Thyroid gland (tissue), 4 donors: ENCODE data around the gene YJU2. TPM values are rescaled to one million over a fixed set of nuclear protein-coding genes. Genes with fewer than 3 reads are reported as not detected.
"Not testable (repeated sequence)": the region's sequence is repeated elsewhere in the genome, so short reads cannot be mapped to it uniquely, and the experiment has no call there.

Experiments
- DNase-seq, 2 donors: peaks; one replicate each; pipeline ENCODE4 v3.0.0-alpha.2; 2019
- H3K27ac ChIP-seq, 3 donors: fragments of 200-600 bp; sonication (generic); 1 replicate in 2 of 3; 2 replicates in 1 of 3; pipeline ENCODE4 v1.5.1; 2016 to 2019; ENCODE audit warnings: mild to moderate bottlenecking in 1 of 3, moderate library complexity in 1 of 3
- H3K27me3 ChIP-seq: fragments of 200-600 bp; sonication (generic); one replicate; pipeline ENCODE4 v1.5.1; 2019
- H3K36me3 ChIP-seq, 2 donors: fragments of 200-600 bp; sonication (generic); one replicate each; pipeline ENCODE4 v1.5.1; 2016 to 2019
- H3K4me1 ChIP-seq, 2 donors: fragments of 200-600 bp; sonication (generic); one replicate each; pipeline ENCODE4 v1.5.1; 2017 to 2019
- H3K4me3 ChIP-seq, 3 donors: fragments of 200-600 bp; sonication (generic); replicated peaks in 1 of 3; 1 replicate in 2 of 3; 2 replicates in 1 of 3; pipeline ENCODE4 v1.5.1; 2016; ENCODE audit warnings: mild to moderate bottlenecking in 1 of 3
- H3K9me3 ChIP-seq: fragments of 200-600 bp; sonication (generic); one replicate; pipeline ENCODE4 v1.5.1; 2017
- CTCF ChIP-seq, 6 experiments: fragments of 200-600 bp in 3 of 6; fragments of 450-650 bp in 3 of 6; sonication (generic) in 3 of 6; IDR thresholded peaks; one replicate each; pipeline ENCODE4 v1.5.1; 2016 to 2019; ENCODE audit warnings: antibody characterized with exemption in 6 of 6, mild to moderate bottlenecking in 2 of 6, inconsistent platforms in 1 of 6, moderate library complexity in 1 of 6
- POLR2A ChIP-seq, 2 donors: fragments of 450-650 bp; IDR thresholded peaks; one replicate each; pipeline ENCODE4 v1.6.1; 2017; ENCODE audit warnings: antibody characterized with exemption in 2 of 2, mild to moderate bottlenecking in 2 of 2, moderate library complexity in 1 of 2
- WGBS, 2 donors: methylation state at CpG; one replicate each; pipeline ENCODE4 v1.1.5; 2017; 5-methylcytosine and 5-hydroxymethylcytosine counted together
- intact Hi-C: fragments of 100-400 bp; cut with DNase I; formaldehyde crosslinking; loops from one replicate; pipeline ENCODE4 v1.15.1; 2023
- total RNA-seq, 4 donors: library from RNA; depleted of rRNA; stranded (reverse); fragments of >200 nt; gene quantifications; one replicate each; pipeline ENCODE4 v1.2.3, GENCODE V29; 2016

The YJU2 gene
- total RNA-seq, 4 donors from 2014 or later: 25.9 to 34.1 (median 31.3) TPM

- DNase-seq: no peak
- Histone ChIP-seq H3K27ac (no peak overlapping the region), H3K9me3 (no peaks in the 10 kb centered on the region), H3K4me1 (peaks cover 0 to 9% of the 10 kb centered on the region in 2 donors), H3K4me3 (no peak overlapping the region), H3K36me3 (no peaks in the 10 kb centered on the region), H3K27me3 (peaks cover 16% of the 10 kb centered on the region)
- intact Hi-C loops: no loop called here
- WGBS, 2 donors: no CpG with 5 or more reads among the region's 30 CpGs
- TF ChIP-seq CTCF (IDR thresholded peaks at IDR 0.05) (no peak), POLR2A (IDR thresholded peaks at IDR 0.05) (no peak)
Observed at GRCh38 chr19:4279267-4279529, 32.3 kb downstream of the YJU2 start.

- intact Hi-C loops: no loop called here
- no peak for DNase-seq
- Histone ChIP-seq H3K4me1 (peaks cover 0 to 9% of the 10 kb centered on the region in 2 donors), H3K27me3 (peaks cover 16% of the 10 kb centered on the region), H3K36me3 (no peaks in the 10 kb centered on the region), H3K27ac (no peak overlapping the region), H3K9me3 (no peaks in the 10 kb centered on the region), H3K4me3 (no peak overlapping the region)
- TF ChIP-seq POLR2A (IDR thresholded peaks at IDR 0.05): no peak
- no peak for TF ChIP-seq CTCF (IDR thresholded peaks at IDR 0.05)
- 5% methylated on average over 35 to 46 of the region's 71 CpGs for WGBS, 2 donors
Observed at GRCh38 chr19:4279530-4280422, 32.9 kb downstream of the YJU2 start.

- WGBS, 2 donors: 47 to 48% methylated on average over 20 of the region's 20 CpGs
- peaks cover 9% of the 10 kb centered on the region for H3K27me3 ChIP-seq
- intact Hi-C loops: no loop called here
Observed at GRCh38 chr19:4284176-4284958, 37.5 kb downstream of the YJU2 start.

GRCh38 chr19:4284974-4285373, 38.1 kb downstream of the YJU2 start:
- no peak for TF ChIP-seq CTCF (IDR thresholded peaks at IDR 0.05)
- WGBS, 2 donors: 76 to 83% methylated on average over 6 of the region's 6 CpGs
- intact Hi-C loops: no loop called here
- Histone ChIP-seq H3K36me3 (no peaks in the 10 kb centered on the region), H3K27me3 (peaks cover 3% of the 10 kb centered on the region), H3K4me3 (no peak overlapping the region), H3K4me1 (no peaks in the 10 kb centered on the region), H3K9me3 (no peaks in the 10 kb centered on the region), H3K27ac (no peak overlapping the region)
- no peak for DNase-seq

More at GRCh38 chr19:4284176-4284958, 37.5 kb downstream of the YJU2 start:
- Histone ChIP-seq H3K36me3 (no peaks in the 10 kb centered on the region), H3K4me3 (no peak overlapping the region), H3K4me1 (peaks cover 0 to 4% of the 10 kb centered on the region in 2 donors), H3K9me3 (no peaks in the 10 kb centered on the region), H3K27ac (no peak overlapping the region)
- DNase-seq: no peak
- TF ChIP-seq CTCF (IDR thresholded peaks at IDR 0.05) (no peak), POLR2A (IDR thresholded peaks at IDR 0.05) (no peak)

GRCh38 chr19:4286141-4286540, 39.3 kb downstream of the YJU2 start:
- H3K9me3 ChIP-seq, H3K36me3 ChIP-seq, DNase-seq, H3K4me1 ChIP-seq, H3K4me3 ChIP-seq, intact Hi-C loops, H3K27ac ChIP-seq, H3K27me3 ChIP-seq: not testable (repeated sequence)
- WGBS, 2 donors: 87 to 88% methylated on average over 4 of the region's 4 CpGs
